ENCODE measurements around the gene DEFB123.
"Not testable (repeated sequence)": the region's sequence is repeated elsewhere in the genome, so short reads cannot be mapped to it uniquely, and the experiment has no call there.

DEFB123 gene, protein sequence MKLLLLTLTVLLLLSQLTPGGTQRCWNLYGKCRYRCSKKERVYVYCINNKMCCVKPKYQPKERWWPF

DNA sequence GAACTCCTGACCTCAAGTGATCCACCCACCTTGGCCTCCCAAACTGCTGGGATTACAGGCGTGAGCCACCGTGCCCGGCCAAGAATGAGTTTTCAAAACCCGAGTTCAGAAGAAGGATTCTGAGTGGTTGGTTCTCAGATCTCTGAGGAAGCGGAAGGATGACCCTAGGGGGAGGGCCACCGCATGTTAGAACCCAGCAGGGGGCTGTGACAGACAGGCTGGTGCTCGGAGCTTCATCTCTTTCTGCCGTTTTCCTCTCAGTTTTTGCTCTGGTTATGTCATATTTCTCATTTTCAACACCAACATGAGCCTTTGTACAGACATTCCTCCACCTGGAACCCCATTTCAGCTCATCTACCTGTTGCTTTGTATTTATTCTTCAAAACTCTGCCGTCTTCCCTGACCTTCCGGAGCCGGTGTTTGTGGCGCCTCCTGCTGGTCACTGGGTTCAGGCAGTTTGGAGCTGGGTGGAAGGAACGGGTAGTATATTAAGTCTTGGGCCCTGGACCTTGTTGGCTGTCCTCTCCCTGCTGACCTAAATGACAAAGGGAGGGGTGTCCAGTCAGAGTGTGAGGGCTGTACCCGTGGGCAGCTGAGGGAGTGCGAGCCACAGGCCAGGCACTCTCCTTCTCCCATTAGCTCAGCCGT, at the start of gene DEFB123:
Gene DEFB123 (plus strand): TSS at position 621 of the 648 bp plus-strand sequence. CDS start 67 bp downstream, outside the sequence.
- no peak for DNase-seq (ENCODE audit: low read depth, low spot score)

DNA sequence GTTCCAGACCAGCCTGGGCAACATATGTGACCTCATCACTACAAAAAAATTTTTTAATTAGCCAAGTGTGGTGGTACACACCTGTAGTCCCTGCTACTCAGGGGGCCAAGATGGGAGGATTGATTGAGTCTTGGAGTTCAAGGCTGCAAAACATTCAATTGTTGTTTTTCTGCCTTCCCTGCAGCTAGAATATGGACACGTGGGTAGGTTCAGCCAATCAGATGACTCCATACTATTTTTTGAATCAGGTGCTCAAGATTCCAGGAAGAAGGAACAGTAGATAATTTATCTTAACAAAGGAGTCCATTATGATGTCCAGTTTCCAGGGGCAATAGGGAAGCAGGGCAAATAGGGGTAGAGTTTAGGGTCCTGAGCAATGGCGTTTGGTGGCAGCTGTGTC, 47.6 kb upstream of the DEFB123 start:
- DNase-seq (ENCODE audit: low read depth, low spot score) = no peak

DNA sequence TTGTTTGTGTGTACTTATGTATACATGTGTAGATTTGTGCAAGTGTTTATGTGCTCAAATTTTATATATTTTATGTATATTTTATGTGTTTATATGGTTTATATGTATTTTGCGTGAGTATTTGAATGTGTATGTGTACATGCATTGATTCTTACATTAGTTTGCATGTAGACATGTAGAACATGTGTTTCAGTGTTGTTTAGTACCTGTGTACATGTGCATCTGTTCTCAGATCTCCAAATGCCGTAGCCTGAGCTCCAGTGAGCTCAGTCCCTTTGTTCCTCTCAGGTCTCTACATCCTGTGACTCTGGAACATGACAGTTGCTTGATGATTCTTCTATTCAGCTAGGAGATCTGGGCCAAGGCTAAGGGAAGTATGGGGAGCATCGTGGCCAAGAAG, 45.5 kb upstream of the DEFB123 start:
- DNase-seq (ENCODE audit: low read depth, low spot score) = no peak

DNA sequence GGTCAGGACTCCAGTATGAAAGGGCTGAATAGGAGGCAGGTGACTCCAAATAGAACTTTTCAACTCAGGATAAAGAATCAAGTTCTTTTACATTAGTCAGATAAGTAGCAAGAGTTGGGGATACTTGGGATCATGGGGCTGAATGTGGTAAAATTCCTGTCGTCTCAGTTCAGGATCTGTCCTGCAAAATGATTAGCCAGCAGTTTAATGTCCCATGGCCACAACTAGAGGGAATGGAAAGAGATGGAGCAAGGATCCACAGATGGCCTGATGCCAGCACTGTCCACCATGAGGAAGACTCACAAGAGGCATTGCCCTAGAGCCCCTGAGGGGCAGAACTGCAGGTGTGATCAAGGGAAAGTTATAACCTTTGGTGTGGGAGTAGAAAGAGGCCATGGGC, 36.5 kb upstream of the DEFB123 start:
- DNase-seq (ENCODE audit: low read depth, low spot score) = no peak

DNA sequence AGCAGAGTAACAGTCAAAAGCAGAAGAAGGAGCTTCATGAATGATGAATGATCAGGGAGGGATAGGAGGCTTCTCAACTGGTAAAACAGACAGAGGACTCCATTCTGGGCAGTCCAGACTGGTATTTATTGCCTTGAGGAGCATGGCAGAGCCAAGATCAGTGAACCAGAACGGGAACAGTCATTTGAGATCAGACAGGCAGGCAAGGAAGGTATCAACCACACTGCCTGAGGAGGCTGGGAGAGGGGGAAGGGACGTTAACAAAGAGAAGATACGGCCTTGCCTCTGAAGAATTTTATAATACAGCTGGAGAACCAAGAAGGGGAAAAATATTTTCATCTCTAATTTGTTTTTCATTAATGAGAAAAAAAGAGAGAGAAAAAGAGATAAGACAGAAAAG, 34.3 kb upstream of the DEFB123 start, which contains the start of gene DEFB121:
Gene DEFB121 (minus strand): TSS at position 101 of the 400 bp plus-strand sequence. CDS start 63 bp downstream, at position 38.
- DNase-seq (ENCODE audit: low read depth, low spot score) = no peak

DNA sequence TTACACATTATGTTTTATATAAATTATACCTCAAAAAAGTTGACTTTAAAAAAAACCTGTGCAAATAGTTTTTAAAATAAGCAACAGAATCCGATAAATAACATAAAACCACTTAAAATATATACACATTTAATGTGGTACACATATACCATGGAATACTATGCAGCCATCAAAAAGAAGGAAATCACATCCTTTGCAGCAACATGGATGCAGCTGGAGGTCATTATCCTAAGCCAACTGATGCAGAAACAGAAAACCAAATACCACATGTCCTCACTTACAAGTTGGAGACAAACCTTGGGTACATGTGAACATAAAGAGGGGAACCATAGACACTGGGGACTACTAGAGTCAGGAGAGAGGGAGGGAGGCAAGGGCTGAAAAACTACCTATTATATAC, 30.4 kb upstream of the DEFB123 start:
- DNase-seq (ENCODE audit: low read depth, low spot score) = no peak

DNA sequence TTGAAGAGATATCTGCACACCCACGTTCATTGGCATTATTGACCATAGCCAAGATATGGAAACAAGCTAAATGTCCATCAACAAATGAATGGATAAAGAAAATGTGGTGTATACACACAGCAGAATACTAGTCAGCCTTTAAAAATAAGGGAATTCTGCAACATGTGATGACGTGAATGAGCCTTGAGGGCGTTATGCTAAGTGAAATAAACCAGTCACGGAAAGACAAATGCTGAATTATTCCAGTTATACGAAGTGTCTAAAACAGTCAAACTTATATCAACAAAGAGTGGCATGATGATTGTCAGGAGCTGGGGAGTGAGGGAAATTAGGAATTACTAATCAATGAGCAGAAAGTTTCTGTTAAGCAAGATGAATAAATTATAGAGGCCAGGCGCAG, 26.1 kb upstream of the DEFB123 start:
- DNase-seq (ENCODE audit: low read depth, low spot score) = no peak

DNA sequence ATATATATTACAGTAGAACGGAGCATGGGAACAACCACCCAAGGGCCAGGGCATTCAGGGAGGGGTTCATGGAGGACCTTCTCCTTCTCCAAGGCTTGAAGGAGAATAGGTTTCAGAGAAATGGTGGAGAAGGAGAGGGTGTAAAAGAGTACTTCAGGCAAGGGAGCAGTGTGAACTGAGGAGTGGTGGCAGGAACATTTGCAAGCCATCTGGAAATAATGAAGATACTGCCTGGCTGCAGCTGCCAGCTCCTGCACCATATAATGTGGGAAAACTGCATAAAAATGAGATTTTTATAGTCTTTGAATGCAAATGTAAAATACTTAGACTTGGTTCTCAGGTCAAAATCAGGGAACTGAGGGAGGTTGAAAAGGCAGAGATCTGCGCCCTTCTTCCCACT, 24.8 kb upstream of the DEFB123 start:
- no peak for DNase-seq (ENCODE audit: low read depth, low spot score)

DNA sequence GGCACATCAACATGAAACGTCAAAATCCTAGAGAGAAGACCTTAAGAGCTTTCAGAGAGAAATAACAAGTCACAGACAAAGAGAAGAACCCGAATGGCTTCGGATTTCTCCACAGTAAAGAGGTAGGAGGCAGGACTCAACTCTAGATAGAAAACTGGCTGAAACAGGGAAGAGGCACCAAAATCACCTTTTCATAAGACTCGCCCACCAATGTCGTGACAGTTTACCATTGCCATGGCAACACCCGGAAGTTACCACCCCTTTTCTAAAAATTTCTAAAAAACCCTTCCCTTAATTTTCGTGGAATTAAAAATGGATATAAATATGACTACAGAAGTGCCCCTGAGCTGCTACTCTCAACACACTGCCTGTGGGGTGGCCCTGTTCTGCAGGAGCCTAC, 22.1 kb upstream of the DEFB123 start:
- no peak for DNase-seq (ENCODE audit: low read depth, low spot score)

DNA sequence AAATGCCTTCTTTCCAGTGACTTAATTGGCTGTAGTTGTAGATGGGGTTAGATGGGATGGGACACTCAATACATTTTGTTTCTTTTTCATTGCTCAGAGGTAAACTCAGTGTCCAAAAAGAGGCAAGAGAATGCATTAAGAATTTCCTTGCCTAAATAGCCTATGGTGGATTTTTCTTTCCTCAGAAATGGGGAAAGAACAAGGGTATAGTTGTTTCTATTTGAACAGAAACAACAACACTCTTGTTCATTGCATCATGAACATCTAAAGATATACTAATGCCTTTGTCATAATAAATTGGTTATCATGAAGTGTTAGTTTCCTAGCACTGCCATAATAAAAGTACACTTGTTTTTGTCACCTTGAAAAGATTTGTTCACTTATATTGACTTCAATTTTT, 14.6 kb upstream of the DEFB123 start:
- DNase-seq (ENCODE audit: low read depth, low spot score) = no peak

DNA sequence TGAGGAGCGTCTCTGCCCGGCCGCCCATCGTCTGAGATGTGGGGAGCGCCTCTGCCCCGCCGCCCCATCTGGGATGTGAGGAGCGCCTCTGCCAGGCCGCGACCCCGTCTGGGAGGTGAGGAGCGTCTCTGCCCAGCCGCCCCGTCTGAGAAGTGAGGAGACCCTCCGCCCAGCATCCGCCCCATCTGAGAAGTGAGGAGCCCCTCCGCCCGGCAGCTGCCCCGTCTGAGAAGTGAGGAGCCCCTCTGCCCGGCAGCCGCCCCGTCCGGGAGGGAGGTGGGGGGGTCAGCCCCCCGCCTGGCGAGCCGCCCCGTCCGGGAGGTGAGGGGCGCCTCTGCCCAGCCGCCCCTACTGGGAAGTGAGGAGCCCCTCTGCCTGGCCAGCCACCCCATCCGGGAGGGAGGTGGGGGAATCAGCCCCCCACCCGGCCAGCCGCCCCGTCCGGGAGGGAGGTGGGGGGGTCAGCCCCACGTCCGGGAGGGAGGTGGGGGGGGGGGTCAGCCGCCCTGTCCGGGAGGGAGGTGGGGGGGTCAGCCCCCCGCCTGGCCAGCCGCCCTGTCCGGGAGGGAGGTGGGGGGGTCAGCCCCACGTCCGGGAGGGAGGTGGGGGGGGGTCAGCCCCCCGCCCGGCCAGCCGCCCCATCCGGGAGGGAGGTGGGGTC, 13.4 kb upstream of the DEFB123 start:
- DNase-seq (ENCODE audit: low read depth, low spot score) = not testable (repeated sequence)

DNA sequence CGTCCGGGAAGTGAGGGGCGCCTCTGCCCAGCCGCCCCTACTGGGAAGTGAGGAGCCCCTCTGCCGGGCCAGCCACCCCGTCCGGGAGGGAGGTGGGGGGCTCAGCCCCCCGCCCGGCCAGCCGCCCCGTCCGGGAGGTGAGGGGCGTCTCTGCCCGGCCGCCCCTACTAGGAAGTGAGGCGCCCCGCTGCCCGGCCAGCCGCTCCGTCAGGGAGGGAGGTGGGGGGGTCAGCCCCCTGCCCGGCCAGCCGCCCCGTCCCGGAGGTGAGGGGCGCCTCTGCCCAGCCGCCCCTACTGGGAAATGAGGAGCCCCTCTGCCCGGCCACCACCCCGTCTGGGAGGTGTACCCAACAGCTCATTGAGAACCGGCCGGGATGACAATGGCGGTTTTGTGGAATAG, 12.9 kb upstream of the DEFB123 start:
- not testable (repeated sequence) for DNase-seq (ENCODE audit: low read depth, low spot score)

DNA sequence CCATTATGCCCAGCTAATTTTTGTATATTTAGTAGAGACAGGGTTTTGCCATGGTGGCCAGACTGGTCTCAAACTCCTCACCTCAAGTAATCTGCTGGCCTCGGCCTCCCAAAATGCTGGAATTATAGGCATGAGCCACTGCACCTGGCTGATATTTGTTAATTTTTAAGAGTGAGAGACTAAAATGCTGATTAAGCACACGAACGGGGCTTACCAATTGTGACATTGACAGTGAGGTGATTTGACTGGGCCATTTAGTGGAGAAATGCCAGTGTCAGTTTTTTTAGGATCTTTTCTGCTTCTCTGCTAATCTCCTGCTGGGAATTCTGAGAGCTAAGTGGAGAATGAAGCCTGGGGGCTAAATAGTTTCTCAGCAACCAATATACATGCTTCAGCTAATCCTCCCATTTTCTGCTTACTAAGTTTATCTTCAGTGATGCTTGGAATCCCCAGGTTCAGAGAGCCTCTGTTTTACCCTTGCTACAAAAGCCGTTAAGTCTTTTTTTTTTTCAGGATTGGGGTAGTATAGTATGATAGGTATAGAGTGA, 9.8 kb upstream of the DEFB123 start:
- DNase-seq (ENCODE audit: low read depth, low spot score) = no peak

DNA sequence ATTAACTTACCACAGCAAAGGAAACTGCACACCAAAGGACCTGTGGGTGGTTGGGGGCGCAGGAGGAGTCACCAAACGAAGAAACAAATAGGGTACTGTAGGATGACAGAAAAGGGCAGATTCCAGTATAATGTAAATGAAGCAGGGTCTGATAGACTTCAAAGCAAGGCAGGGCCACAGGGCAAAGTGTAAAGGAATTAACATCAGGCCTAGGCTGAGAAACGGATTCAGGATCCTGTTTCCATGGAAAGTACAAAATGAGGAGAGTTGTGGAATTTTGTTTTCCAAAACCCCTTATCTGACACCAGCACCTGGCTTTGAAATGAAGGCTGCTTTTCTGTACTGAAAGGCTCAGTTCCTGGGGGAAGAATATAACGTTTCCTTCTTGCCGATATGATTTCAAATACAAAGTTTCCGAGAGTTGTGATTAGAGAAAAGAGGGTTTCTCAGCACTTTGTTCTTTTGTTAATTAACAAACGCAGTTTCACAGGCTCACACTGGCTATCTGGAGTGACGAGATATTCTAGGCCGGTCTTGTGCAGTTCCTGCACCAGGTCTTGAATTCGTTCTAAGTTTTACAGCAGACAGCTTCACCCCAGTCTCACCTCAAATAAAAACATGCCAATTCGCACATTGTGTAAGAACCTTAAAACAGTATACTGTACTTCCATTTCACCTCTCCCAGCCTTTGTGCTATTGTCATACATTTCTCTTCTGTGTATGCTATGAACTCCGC, 5.8 kb downstream of the DEFB123 start:
- no peak for DNase-seq (ENCODE audit: low read depth, low spot score)

DNA sequence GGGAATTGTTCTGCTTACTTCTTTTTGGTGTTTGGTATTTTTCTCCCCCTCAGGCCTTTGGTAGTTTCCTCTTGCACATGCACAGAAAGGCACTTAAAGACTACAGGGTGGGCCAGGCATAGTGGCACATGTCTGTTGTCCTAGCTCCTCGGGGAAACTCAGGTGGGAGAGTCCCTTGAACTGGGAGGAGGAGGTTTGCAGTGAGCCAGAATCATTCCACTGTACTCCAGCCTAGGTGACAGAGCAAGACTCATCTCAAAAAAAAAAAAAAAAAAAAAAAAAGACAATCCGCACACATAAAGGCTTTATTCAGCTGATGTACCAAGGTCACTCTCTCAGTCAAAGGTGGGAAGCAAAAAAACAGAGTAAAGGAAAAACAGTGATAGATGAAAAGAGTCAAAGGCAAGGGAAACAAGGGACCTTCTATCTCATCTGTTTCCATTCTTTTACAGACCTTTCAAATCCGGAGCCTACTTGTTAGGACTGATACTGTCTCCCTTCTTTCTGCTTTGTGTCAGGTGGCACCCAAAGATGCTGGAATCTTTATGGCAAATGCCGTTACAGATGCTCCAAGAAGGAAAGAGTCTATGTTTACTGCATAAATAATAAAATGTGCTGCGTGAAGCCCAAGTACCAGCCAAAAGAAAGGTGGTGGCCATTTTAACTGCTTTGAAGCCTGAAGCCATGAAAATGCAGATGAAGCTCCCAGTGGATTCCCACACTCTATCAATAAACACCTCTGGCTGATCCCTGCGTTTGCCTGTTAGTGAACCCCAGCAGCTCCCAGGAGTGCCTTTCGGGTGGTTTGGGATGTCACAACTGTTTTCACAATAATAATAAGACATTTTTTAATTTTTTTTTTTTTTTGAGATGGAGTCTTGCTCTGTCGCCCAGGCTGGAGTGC, 9.3 kb downstream of the DEFB123 start:
- no peak for DNase-seq (ENCODE audit: low read depth, low spot score)

DNA sequence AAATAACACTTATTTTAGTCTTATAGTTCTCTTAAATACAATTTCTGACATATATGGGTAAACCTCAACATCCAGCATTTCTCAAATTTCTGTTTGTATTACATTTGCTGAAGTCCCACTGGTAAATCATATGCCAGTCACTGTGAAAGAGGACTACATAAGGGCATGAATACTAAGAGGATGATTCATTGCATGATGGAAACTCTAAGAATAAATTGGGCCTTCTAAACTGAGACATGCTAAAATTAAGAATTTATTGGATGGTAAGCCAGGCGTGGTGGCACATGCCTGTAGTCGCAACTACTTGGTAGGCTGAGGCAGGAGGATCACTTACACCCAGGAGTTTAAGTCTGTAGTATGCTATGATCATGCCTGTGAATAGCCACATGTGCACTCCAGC, 12.1 kb downstream of the DEFB123 start:
- DNase-seq (ENCODE audit: low read depth, low spot score) = no peak

DNA sequence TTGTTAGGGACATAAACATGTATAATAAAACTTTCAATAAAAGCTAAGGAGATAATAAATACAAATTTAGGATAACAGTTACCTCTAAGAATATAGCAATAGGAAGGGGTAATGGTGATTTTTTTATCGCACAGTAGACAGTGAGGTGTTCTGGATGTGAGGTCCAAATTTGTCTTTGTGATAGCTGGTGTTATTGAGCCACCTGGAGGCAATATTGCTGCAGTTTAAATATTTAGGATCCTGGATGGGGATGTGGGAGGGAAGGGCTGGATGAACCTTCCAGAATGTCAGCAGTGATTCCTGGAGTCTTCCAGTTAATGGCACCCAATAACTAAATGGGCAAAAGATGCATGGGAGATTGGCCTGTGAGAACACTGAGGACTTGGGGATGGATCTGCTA, 13.9 kb downstream of the DEFB123 start:
- no peak for DNase-seq (ENCODE audit: low read depth, low spot score)

DNA sequence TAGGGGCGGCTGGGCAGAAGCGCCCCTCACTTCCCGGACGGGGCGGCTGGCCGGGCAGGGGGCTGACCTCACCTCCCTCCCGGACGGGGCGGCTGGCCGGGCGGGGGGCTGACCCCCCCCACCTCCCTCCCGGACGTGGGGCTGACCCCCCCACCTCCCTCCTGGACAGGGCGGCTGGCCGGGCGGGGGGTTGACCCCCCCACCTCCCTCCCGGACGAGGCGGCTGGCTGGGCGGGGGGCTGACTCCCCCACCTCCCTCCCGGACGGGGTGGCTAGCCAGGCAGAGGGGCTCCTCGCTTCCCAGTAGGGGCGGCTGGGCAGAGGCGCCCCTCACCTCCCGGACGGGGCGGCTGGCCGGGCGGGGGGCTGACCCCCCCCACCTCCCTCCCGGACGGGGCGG, 30.5 kb downstream of the DEFB123 start:
- DNase-seq (ENCODE audit: low read depth, low spot score) = not testable (repeated sequence)

DNA sequence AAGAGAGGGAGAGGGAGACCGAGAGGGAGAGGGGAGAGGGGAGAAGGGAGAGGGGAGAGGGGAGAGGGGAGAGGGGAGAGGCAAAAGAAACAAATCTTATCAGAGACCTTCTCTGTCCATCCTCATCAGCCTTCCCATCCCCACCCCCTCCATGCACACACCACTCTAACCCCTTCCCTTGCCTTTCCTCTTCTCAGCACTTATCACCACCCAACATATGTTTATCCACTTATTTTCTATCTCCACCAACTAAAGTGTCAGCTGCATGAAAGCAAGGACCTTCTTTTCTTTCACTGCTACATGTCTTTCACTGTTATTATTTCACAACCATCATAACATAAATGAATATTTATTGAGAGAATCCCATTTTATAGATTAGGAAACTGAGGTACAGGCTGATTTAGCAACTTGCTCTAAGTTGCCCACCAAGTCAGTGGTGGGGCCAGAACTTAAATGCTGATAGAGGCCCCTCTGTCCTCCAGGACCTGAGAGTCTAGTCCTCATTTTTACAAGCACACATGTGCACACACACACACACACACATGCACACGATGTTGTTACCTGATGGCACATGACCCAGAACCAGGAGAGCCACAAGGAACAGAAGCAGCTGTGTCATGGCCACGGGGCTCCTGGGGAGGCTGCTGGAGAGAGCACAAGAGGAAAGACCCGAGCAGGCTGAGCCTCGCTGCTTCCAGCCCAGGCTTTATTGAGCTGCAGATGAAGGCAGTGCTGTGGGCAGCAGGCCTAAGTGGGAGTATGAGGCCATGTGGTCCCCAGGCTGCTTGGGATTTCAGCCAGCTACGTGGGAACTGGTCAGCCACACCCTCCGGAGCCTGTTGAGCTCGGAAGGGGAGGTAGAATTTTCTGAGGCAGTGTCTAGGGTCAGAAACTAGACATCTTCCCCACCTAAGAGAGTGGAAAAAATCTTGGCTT, 32.2 kb downstream of the DEFB123 start:
- DNase-seq (ENCODE audit: low read depth, low spot score) = no peak
